HEK293T (cell line): ENCODE measurements around the gene MAPT.

Experiments used
- CTCF ChIA-PET: fragments of 350-600 bp; formaldehyde crosslinking; extraction: SDS; loops from one replicate; lab custom pipeline; 2021; ENCODE audit warnings: antibody characterized with exemption, inconsistent platforms; lab: Yijun Ruan, JAX
- POLR2A ChIA-PET: fragments of 350-600 bp; formaldehyde crosslinking; extraction: SDS; loops from one replicate; lab custom pipeline; 2020; ENCODE audit warnings: antibody characterized with exemption, inconsistent platforms; lab: Yijun Ruan, JAX
- DNase-seq: peaks from one replicate; pipeline ENCODE4 v3.0.0; 2012; ENCODE audit warnings: mixed read lengths; ENCODE audit errors: extremely low spot score
- ARNT ChIP-seq: fragments of 450-650 bp; IDR thresholded peaks from 2 replicates; pipeline ENCODE4 v1.6.1; 2017; ENCODE audit warnings: mild to moderate bottlenecking
- BHLHE40 ChIP-seq: fragments of 450-650 bp; IDR thresholded peaks from 2 replicates; pipeline ENCODE4 v1.6.1; 2016; ENCODE audit warnings: mild to moderate bottlenecking, moderate library complexity, borderline replicate concordance
- CTBP1 ChIP-seq: fragments of 450-650 bp; IDR thresholded peaks from 2 replicates; pipeline ENCODE4 v1.6.1; 2016; ENCODE audit warnings: borderline replicate concordance
- ELF4 ChIP-seq: fragments of 450-650 bp; IDR thresholded peaks from 2 replicates; pipeline ENCODE4 v1.6.1; 2017; ENCODE audit warnings: antibody characterized with exemption
- FOXA1 ChIP-seq: fragments of 450-650 bp; IDR thresholded peaks from 2 replicates; pipeline ENCODE4 v1.6.1; 2016; ENCODE audit warnings: mild to moderate bottlenecking
- FOXK2 ChIP-seq: fragments of 450-650 bp; IDR thresholded peaks from 2 replicates; pipeline ENCODE4 v1.6.1; 2016; ENCODE audit warnings: mild to moderate bottlenecking
- FOXM1 ChIP-seq: fragments of 450-650 bp; IDR thresholded peaks from 2 replicates; pipeline ENCODE4 v1.6.1; 2017; ENCODE audit warnings: mild to moderate bottlenecking, borderline replicate concordance
- HDGF ChIP-seq: fragments of 450-650 bp; IDR thresholded peaks from 2 replicates; pipeline ENCODE4 v1.6.1; 2017; ENCODE audit warnings: antibody characterized with exemption, borderline replicate concordance
- L3MBTL2 ChIP-seq: fragments of 450-650 bp; conservative IDR thresholded peaks from 2 replicates; pipeline ENCODE4 v1.6.1; 2016; ENCODE audit warnings: mild to moderate bottlenecking
- LEF1 ChIP-seq: fragments of 450-650 bp; IDR thresholded peaks from 2 replicates; pipeline ENCODE4 v1.6.1; 2017; ENCODE audit warnings: mild to moderate bottlenecking, borderline replicate concordance
- NFRKB ChIP-seq: fragments of 450-650 bp; IDR thresholded peaks from 2 replicates; pipeline ENCODE4 v1.6.1; 2016; ENCODE audit warnings: mild to moderate bottlenecking, moderate library complexity
- PKNOX1 ChIP-seq: fragments of 450-650 bp; IDR thresholded peaks from 2 replicates; pipeline ENCODE4 v1.6.1; 2016
- SP1 ChIP-seq: fragments of 450-650 bp; IDR thresholded peaks from 2 replicates; pipeline ENCODE4 v1.6.1; 2017
- SUZ12 ChIP-seq: fragments of 450-650 bp; IDR thresholded peaks from 2 replicates; pipeline ENCODE4 v1.6.1; 2016; ENCODE audit warnings: mild to moderate bottlenecking
- TARDBP ChIP-seq: fragments of 450-650 bp; IDR thresholded peaks from 2 replicates; pipeline ENCODE4 v1.6.1; 2016
- ZNF384 ChIP-seq: fragments of 450-650 bp; IDR thresholded peaks from 2 replicates; pipeline ENCODE4 v1.6.1; 2016

The MAPT gene

GRCh38 chr17:45967378-45967777, 73.0 kb downstream of the MAPT start:
- CTCF ChIA-PET: interaction anchor here (1.0 kb wide), 1 partner anchor 59 kb away, joined by 4 read pairs; no protein-coding TSS in a partner anchor
- TF ChIP-seq ELF4 (no peak), PKNOX1 (no peak), BHLHE40 (no peak), FOXA1 (no peak), SUZ12 (no peak), LEF1 (no peak), CTBP1 (no peak), TARDBP (no peak), SP1 (no peak), FOXK2 (no peak), ARNT (no peak), NFRKB (no peak)
- no peak for DNase-seq
- POLR2A ChIA-PET: no interaction called here

- ChIA-PET POLR2A (no interaction called here), CTCF (interaction anchor here (0.7 kb wide), 1 partner anchor 55 kb away, joined by 3 read pairs; no protein-coding TSS in a partner anchor)
- no peak for DNase-seq
- TF ChIP-seq PKNOX1: no peak
- TF ChIP-seq ELF4: no peak
Measured at GRCh38 chr17:45968732-45969131, 74.4 kb downstream of the MAPT start.

GRCh38 chr17:45969726-45970125, 75.4 kb downstream of the MAPT start:
- POLR2A ChIA-PET: no interaction called here
- CTCF ChIA-PET: no interaction called here
- no peak for TF ChIP-seq TARDBP
- no peak for TF ChIP-seq ELF4
- TF ChIP-seq FOXM1: no peak
- no peak for TF ChIP-seq PKNOX1
- TF ChIP-seq NFRKB: no peak
- TF ChIP-seq L3MBTL2: no peak
- TF ChIP-seq LEF1: no peak
- TF ChIP-seq FOXK2: no peak
- TF ChIP-seq BHLHE40: no peak
- no peak for DNase-seq

GRCh38 chr17:45970659-45971058, 76.3 kb downstream of the MAPT start:
- ChIA-PET CTCF (interaction anchor here (1.4 kb wide), 1 partner anchor 21 kb away, joined by 4 read pairs; no protein-coding TSS in a partner anchor), POLR2A (no interaction called here)

GRCh38 chr17:45971698-45972141, 77.4 kb downstream of the MAPT start:
- POLR2A ChIA-PET: no interaction called here
- CTCF ChIA-PET: interaction anchor here (0.5 to 1.4 kb wide), 3 partner anchors 19 to 104 kb away, joined by 3 to 4 read pairs (median 4); no protein-coding TSS in a partner anchor
- no peak for DNase-seq
- TF ChIP-seq SUZ12 (no peak), HDGF (no peak), SP1 (no peak), BHLHE40 (no peak), TARDBP (no peak), ZNF384 (no peak), L3MBTL2 (no peak), FOXA1 (no peak), PKNOX1 (no peak), CTBP1 (no peak), ELF4 (no peak), NFRKB (no peak), ARNT (no peak), LEF1 (no peak)

More at GRCh38 chr17:45970659-45971058, 76.3 kb downstream of the MAPT start:
- no peak for TF ChIP-seq LEF1
- no peak for TF ChIP-seq SP1
- TF ChIP-seq SUZ12: no peak
- no peak for TF ChIP-seq ELF4
- TF ChIP-seq ZNF384: no peak
- TF ChIP-seq BHLHE40: no peak
- TF ChIP-seq FOXK2: no peak
- TF ChIP-seq CTBP1: no peak
- no peak for TF ChIP-seq TARDBP
- TF ChIP-seq HDGF: no peak
- TF ChIP-seq FOXA1: no peak
- DNase-seq: no peak

GRCh38 chr17:45972531-45972930, 78.2 kb downstream of the MAPT start:
- CTCF ChIA-PET: interaction anchor here (1.0 to 1.4 kb wide), 2 partner anchors 18 to 23 kb away, joined by 3 to 4 read pairs; no protein-coding TSS in a partner anchor
- no peak for DNase-seq
- TF ChIP-seq BHLHE40: no peak

More at GRCh38 chr17:45972531-45972930, 78.2 kb downstream of the MAPT start:
- POLR2A ChIA-PET: no interaction called here
